CD4-positive, alpha-beta T cell (primary cell): ENCODE data around the gene OCIAD2. TPM values are rescaled to one million over a fixed set of nuclear protein-coding genes. Genes with fewer than 3 reads are reported as not detected.
A peak's percentile ranks its signal among the peaks of the same experiment; 100 is the strongest.
"Not testable (repeated sequence)": the region's sequence is repeated elsewhere in the genome, so short reads cannot be mapped to it uniquely, and the experiment has no call there.

Source experiments
- ATAC-seq: fragments of 200-7000 bp; cut with Tn5 transposase; one replicate; pipeline ENCODE4 v1.10.0; 2022; ENCODE audit warnings: mild to moderate bottlenecking; ENCODE audit not compliant: poor library complexity
- CTCF ChIA-PET: fragments of 350-600 bp; sonication (Branson Sonifier 250); formaldehyde crosslinking; loops from one replicate; lab custom pipeline; 2021; ENCODE audit warnings: antibody characterized with exemption, inconsistent platforms; lab: Charles Lee
- POLR2A ChIA-PET: fragments of 350-600 bp; sonication (Branson Sonifier 250); formaldehyde crosslinking; loops from one replicate; lab custom pipeline; 2021; ENCODE audit warnings: antibody characterized with exemption, inconsistent platforms; lab: Charles Lee
- DNase-seq, 14 experiments: peaks; one replicate each; pipeline ENCODE4 v3.0.0-alpha.2; 2013 to 2020; ENCODE audit warnings: mixed read lengths in 2 of 14
- H3K27ac ChIP-seq, 2 donors: one replicate each; pipeline versions ENCODE4 v1.5.1 to v1.7.0; 2013; ENCODE audit warnings: low read length in 2 of 2, low read depth in 1 of 2, mild to moderate bottlenecking in 1 of 2
- H3K27me3 ChIP-seq, 2 experiments: 1 replicate in 1 of 2; 2 replicates in 1 of 2; pipeline versions ENCODE4 v1.6.1 to v1.7.0; 2013; ENCODE audit warnings: low read length in 2 of 2, control low read depth in 1 of 2, mild to moderate bottlenecking in 1 of 2, moderate library complexity in 1 of 2; ENCODE audit not compliant: insufficient read depth in 2 of 2, control insufficient read depth in 1 of 2
- H3K36me3 ChIP-seq: one replicate; pipeline ENCODE4 v1.6.1; 2013; ENCODE audit warnings: low read length, control low read depth; ENCODE audit not compliant: insufficient read depth
- H3K4me1 ChIP-seq: one replicate; pipeline ENCODE4 v1.6.1; 2013; ENCODE audit warnings: low read length, control low read depth; ENCODE audit not compliant: insufficient read depth
- H3K4me3 ChIP-seq: one replicate; pipeline ENCODE4 v1.5.1; 2013; ENCODE audit warnings: mild to moderate bottlenecking, low read length, moderate library complexity
- H3K9me3 ChIP-seq, 2 experiments: 1 replicate in 1 of 2; 2 replicates in 1 of 2; pipeline versions ENCODE4 v1.6.1 to v1.7.0; 2013; ENCODE audit warnings: low read length in 2 of 2, mild to moderate bottlenecking in 2 of 2, control low read depth in 1 of 2, moderate library complexity in 1 of 2; ENCODE audit not compliant: control insufficient read depth in 1 of 2, insufficient read depth in 1 of 2
- H3K27ac Mint-ChIP-seq: one replicate; pipeline ENCODE4 v1.8.0; 2020; ENCODE audit warnings: mixed read lengths
- H3K27me3 Mint-ChIP-seq: one replicate; pipeline ENCODE4 v1.8.0; 2021; ENCODE audit warnings: mixed read lengths
- H3K36me3 Mint-ChIP-seq: one replicate; pipeline ENCODE4 v1.8.0; 2021; ENCODE audit warnings: low read depth, mixed read lengths
- H3K4me1 Mint-ChIP-seq: one replicate; pipeline ENCODE4 v1.8.0; 2021; ENCODE audit warnings: low read depth, mixed read lengths
- H3K4me3 Mint-ChIP-seq: one replicate; pipeline ENCODE4 v1.8.0; 2020; ENCODE audit warnings: mild to moderate bottlenecking, mixed read lengths
- H3K9me3 Mint-ChIP-seq: one replicate; pipeline ENCODE4 v1.8.0; 2020; ENCODE audit warnings: mixed read lengths
- intact Hi-C, 2 experiments: fragments of 100-400 bp; cut with DNase I in 1 of 2; cut with micrococcal nuclease in 1 of 2; formaldehyde crosslinking; loops; one replicate each; pipeline versions ENCODE4 v1.15.1 to v1.9.0; 2023 to 2025; cut with DNase I, micrococcal nuclease
- total RNA-seq, 174 experiments: library from RNA in 2 of 174; stranded (reverse) in 2 of 174; gene quantifications; one replicate each; pipeline ENCODE4 v1.2.3 and lab custom pipeline; 2021 to 2026
- TF ChIP-seq, protein P1 (sequence below): fragments of 200-600 bp; IDR thresholded peaks from one replicate; pipeline ENCODE4 v1.8.0; 2022; ENCODE audit warnings: antibody characterized with exemption, mild to moderate bottlenecking

OCIAD2 gene
- total RNA-seq, 2 experiments from 2014 or later: 77.0 to 91.1 TPM

DNA sequence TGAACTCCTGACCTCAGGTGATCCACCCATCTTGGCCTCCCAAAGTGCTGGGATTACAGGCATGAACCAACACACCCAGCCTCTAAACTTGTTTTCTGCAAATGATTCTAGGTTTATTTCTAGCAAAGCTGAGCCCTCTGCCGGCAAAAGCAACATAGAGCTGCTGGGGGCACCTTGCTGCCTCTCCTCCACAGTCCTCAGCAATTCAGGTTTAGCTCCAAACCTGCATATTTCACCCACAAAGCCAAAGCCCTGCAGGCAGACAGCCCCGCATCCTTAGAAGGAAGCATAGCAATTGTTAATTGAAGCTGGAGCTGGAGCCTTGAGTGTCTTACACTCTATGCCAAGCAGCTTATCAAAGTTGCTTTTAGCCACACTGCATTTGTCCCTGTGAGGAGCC is 24.9 kb upstream of the OCIAD2 start:
- intact Hi-C loops: no loop called here
- Histone ChIP-seq H3K36me3 (no peaks in the 10 kb centered on the region), H3K9me3 (peaks cover 0 to 6% of the 10 kb centered on the region in 2 experiments), H3K4me1 (no peaks in the 10 kb centered on the region), H3K4me3 (no peak overlapping the region), H3K27me3 (no peaks in the 10 kb centered on the region), H3K27ac (no peak overlapping the region)
- Mint-ChIP-seq H3K36me3 (no peaks in the 10 kb centered on the region), H3K4me1 (no peaks in the 10 kb centered on the region), H3K27me3 (no peaks in the 10 kb centered on the region), H3K9me3 (no peaks in the 10 kb centered on the region), H3K27ac (no peak overlapping the region), H3K4me3 (no peak overlapping the region)
- CTCF ChIA-PET: no interaction called here
- DNase-seq: no peak
- ATAC-seq: no peak
- TF ChIP-seq, protein P1, sequence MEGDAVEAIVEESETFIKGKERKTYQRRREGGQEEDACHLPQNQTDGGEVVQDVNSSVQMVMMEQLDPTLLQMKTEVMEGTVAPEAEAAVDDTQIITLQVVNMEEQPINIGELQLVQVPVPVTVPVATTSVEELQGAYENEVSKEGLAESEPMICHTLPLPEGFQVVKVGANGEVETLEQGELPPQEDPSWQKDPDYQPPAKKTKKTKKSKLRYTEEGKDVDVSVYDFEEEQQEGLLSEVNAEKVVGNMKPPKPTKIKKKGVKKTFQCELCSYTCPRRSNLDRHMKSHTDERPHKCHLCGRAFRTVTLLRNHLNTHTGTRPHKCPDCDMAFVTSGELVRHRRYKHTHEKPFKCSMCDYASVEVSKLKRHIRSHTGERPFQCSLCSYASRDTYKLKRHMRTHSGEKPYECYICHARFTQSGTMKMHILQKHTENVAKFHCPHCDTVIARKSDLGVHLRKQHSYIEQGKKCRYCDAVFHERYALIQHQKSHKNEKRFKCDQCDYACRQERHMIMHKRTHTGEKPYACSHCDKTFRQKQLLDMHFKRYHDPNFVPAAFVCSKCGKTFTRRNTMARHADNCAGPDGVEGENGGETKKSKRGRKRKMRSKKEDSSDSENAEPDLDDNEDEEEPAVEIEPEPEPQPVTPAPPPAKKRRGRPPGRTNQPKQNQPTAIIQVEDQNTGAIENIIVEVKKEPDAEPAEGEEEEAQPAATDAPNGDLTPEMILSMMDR: no peak
- POLR2A ChIA-PET: no interaction called here

DNA sequence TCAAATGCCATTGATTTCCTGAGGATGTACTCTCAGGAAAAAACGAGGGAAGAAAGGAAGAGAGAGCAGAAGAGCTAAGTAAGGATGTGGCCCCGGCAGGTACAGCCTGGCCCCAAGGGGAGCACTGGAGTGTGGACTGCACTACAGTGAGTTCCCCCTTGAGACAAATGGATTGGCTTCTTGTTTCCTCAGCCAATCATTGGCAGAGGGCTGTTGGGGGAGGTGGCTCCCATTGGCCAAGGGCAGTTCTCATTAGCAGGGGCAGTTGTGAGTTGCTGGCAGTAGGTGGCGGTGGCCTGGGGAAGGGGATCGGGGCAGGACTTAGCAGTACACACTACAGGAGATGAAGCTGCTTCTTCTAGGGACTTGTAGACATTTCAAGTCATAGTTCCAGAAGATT is 24.1 kb upstream of the OCIAD2 start:
- CTCF ChIA-PET: no interaction called here
- H3K36me3 Mint-ChIP-seq: no peaks in the 10 kb centered on the region
- ATAC-seq (no peak), DNase-seq (no peak)
- no peak overlapping the region for H3K4me3 ChIP-seq
- H3K4me3 Mint-ChIP-seq: no peak overlapping the region
- H3K27me3 Mint-ChIP-seq: no peaks in the 10 kb centered on the region
- no peak overlapping the region for H3K27ac Mint-ChIP-seq
- H3K4me1 Mint-ChIP-seq: no peaks in the 10 kb centered on the region
- no peaks in the 10 kb centered on the region for H3K27me3 ChIP-seq
- TF ChIP-seq, protein P1: no peak
- H3K36me3 ChIP-seq: no peaks in the 10 kb centered on the region
- intact Hi-C loops: no loop called here
- POLR2A ChIA-PET: no interaction called here
- H3K27ac ChIP-seq: no peak overlapping the region
- no peaks in the 10 kb centered on the region for H3K9me3 Mint-ChIP-seq
- no peaks in the 10 kb centered on the region for H3K4me1 ChIP-seq
- peaks cover 0 to 6% of the 10 kb centered on the region in 2 experiments for H3K9me3 ChIP-seq

DNA sequence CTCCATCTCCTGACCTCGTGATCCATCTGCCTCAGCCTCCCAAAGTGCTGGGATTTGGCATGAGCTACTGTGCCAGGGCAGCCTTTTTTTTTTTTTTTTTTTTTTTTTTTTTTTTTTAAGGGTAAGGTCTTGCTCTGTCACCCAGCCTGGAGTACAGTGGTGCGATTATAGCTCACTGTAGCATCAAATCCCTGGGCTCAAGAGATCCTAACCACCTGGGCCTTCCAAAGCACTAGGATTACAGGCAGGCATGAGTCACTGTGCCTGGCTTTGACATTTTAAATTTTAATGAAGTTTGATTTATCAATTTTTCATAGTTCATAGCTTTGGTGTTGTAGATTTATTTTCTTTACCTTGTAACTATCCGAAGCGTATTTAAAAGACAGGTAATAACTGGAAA is 17.8 kb upstream of the OCIAD2 start:
- Mint-ChIP-seq H3K4me3 (no peak overlapping the region), H3K4me1 (peaks cover 5% of the 10 kb centered on the region), H3K9me3 (no peaks in the 10 kb centered on the region), H3K27ac (no peak overlapping the region), H3K36me3 (no peaks in the 10 kb centered on the region), H3K27me3 (no peaks in the 10 kb centered on the region)
- Histone ChIP-seq H3K9me3 (peaks cover 0 to 18% of the 10 kb centered on the region in 2 experiments), H3K4me3 (no peak overlapping the region), H3K27me3 (no peaks in the 10 kb centered on the region), H3K36me3 (no peaks in the 10 kb centered on the region), H3K27ac (no peak overlapping the region), H3K4me1 (peaks cover 8% of the 10 kb centered on the region)
- intact Hi-C loops: no loop called here
- ChIA-PET POLR2A (no interaction called here), CTCF (interaction anchor here (0.6 kb wide), 2 partner anchors 21 to 32 kb away, joined by 3 to 4 read pairs; no protein-coding TSS in a partner anchor)
- ATAC-seq (no peak), DNase-seq (no peak)
- TF ChIP-seq, protein P1: no peak

DNA sequence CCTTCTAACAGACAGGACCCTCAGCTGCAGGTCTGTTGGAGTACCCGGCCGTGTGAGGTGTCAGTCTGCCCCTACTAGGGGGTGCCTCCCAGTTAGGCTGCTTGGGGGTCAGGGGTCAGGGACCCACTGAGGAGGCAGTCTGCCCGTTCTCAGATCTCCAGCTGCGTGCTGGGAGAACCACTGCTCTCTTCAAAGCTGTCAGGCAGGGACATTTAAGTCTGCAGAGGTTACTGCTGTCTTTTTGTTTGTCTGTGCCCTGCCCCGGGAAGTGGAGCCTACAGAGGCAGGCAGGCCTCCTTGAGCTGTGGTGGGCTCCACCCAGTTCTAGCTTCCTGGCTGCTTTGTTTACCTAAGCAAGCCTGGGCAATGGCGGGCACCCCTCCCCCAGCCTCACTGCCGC is 16.5 kb upstream of the OCIAD2 start:
- H3K4me3 Mint-ChIP-seq, H3K27me3 Mint-ChIP-seq, CTCF ChIA-PET, intact Hi-C loops, H3K4me1 Mint-ChIP-seq, H3K9me3 Mint-ChIP-seq, H3K36me3 Mint-ChIP-seq, ATAC-seq, H3K4me1 ChIP-seq, H3K27ac Mint-ChIP-seq, H3K27ac ChIP-seq, H3K4me3 ChIP-seq, H3K36me3 ChIP-seq, H3K27me3 ChIP-seq: not testable (repeated sequence)
- DNase-seq: peak in 2 of 14 experiments; percentile 7 to 45
- POLR2A ChIA-PET: interaction anchor here (0.9 kb wide), 1 partner anchor 16 kb away, joined by 3 read pairs; the partner anchor contains the start of gene OCIAD2
- peaks cover 0 to 12% of the 10 kb centered on the region in 2 experiments for H3K9me3 ChIP-seq
